ENCODE measurements around the gene MORN5. TPM values are rescaled to one million over a fixed set of nuclear protein-coding genes. Genes with fewer than 3 reads are reported as not detected.

MORN5 gene
- total RNA-seq, 1 experiment from 2014 or later = not detected

DNA sequence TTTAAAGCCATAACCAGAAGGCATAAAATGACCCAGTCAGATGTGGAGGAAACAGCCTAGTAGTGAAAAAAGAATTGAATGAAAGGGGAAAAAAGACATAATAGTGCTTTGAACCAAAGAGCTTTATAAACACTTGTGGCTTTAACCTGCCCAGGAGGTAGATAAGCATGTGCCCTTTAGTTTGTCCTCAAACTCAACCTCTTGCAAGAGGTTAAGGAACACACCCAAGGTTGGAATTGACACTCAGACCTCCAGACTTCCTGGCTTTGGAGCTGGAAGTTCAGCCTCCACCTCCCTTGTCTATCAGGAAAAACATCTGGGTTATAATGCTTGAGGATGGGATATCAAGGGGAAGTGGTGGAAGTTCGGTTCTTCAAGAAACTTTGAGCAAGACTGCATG lies 16.4 kb upstream of the MORN5 start:
- H3K4me3 ChIP-seq (ENCODE audit: low read depth in 2 of 2, low read length in 2 of 2) = no peak overlapping the region
- ChIA-PET CTCF (no interaction called here), POLR2A (no interaction called here)
- H3K9me3 ChIP-seq (ENCODE audit: control insufficient read depth, insufficient read depth, low read depth, low read length) = no peaks in the 10 kb centered on the region
- intact Hi-C loops (cut with micrococcal nuclease; ENCODE audit: unreplicated experiment) = no loop called here
- no peak overlapping the region for H3K27ac ChIP-seq (ENCODE audit: low read length)
- in situ Hi-C loops (cut with HindIII; ENCODE audit: low pct_unique_long_range_greater_than_20kb, low sequenced_read_pairs) = no loop called here
- H3K27me3 ChIP-seq (ENCODE audit: control insufficient read depth, insufficient read depth, low read length) = no peaks in the 10 kb centered on the region
- H3K36me3 ChIP-seq (ENCODE audit: control insufficient read depth, insufficient read depth, low read length) = peaks cover 6% of the 10 kb centered on the region
- no TSS peak for BruUV-seq (replicated peaks)
- H3K4me1 ChIP-seq (ENCODE audit: control insufficient read depth, insufficient read depth, low read length) = peaks cover 3% of the 10 kb centered on the region; the same call in 1 of the 2 replicates
- ATAC-seq = no peak
- no peak for DNase-seq (ENCODE audit: low read depth, low spot score)
- TF ChIP-seq TCF7L2 (IDR thresholded peaks at IDR 0.05; ENCODE audit: low read depth, low read length) = no peak
- TF ChIP-seq, protein P1, sequence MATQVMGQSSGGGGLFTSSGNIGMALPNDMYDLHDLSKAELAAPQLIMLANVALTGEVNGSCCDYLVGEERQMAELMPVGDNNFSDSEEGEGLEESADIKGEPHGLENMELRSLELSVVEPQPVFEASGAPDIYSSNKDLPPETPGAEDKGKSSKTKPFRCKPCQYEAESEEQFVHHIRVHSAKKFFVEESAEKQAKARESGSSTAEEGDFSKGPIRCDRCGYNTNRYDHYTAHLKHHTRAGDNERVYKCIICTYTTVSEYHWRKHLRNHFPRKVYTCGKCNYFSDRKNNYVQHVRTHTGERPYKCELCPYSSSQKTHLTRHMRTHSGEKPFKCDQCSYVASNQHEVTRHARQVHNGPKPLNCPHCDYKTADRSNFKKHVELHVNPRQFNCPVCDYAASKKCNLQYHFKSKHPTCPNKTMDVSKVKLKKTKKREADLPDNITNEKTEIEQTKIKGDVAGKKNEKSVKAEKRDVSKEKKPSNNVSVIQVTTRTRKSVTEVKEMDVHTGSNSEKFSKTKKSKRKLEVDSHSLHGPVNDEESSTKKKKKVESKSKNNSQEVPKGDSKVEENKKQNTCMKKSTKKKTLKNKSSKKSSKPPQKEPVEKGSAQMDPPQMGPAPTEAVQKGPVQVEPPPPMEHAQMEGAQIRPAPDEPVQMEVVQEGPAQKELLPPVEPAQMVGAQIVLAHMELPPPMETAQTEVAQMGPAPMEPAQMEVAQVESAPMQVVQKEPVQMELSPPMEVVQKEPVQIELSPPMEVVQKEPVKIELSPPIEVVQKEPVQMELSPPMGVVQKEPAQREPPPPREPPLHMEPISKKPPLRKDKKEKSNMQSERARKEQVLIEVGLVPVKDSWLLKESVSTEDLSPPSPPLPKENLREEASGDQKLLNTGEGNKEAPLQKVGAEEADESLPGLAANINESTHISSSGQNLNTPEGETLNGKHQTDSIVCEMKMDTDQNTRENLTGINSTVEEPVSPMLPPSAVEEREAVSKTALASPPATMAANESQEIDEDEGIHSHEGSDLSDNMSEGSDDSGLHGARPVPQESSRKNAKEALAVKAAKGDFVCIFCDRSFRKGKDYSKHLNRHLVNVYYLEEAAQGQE (IDR thresholded peaks at IDR 0.05; ENCODE audit: insufficient read depth in 1 of 2, low read depth in 2 of 2, low read length in 1 of 2) = no peak
- no peak for TF ChIP-seq POLR2AphosphoS5 (IDR thresholded peaks at IDR 0.05; ENCODE audit: low read depth, low read length)
- TF ChIP-seq SIN3A (IDR thresholded peaks at IDR 0.05; ENCODE audit: borderline replicate concordance, insufficient read depth, low read depth, low read length) = no peak
- TF ChIP-seq, protein P2, sequence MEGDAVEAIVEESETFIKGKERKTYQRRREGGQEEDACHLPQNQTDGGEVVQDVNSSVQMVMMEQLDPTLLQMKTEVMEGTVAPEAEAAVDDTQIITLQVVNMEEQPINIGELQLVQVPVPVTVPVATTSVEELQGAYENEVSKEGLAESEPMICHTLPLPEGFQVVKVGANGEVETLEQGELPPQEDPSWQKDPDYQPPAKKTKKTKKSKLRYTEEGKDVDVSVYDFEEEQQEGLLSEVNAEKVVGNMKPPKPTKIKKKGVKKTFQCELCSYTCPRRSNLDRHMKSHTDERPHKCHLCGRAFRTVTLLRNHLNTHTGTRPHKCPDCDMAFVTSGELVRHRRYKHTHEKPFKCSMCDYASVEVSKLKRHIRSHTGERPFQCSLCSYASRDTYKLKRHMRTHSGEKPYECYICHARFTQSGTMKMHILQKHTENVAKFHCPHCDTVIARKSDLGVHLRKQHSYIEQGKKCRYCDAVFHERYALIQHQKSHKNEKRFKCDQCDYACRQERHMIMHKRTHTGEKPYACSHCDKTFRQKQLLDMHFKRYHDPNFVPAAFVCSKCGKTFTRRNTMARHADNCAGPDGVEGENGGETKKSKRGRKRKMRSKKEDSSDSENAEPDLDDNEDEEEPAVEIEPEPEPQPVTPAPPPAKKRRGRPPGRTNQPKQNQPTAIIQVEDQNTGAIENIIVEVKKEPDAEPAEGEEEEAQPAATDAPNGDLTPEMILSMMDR (IDR thresholded peaks at IDR 0.05) = no peak

DNA sequence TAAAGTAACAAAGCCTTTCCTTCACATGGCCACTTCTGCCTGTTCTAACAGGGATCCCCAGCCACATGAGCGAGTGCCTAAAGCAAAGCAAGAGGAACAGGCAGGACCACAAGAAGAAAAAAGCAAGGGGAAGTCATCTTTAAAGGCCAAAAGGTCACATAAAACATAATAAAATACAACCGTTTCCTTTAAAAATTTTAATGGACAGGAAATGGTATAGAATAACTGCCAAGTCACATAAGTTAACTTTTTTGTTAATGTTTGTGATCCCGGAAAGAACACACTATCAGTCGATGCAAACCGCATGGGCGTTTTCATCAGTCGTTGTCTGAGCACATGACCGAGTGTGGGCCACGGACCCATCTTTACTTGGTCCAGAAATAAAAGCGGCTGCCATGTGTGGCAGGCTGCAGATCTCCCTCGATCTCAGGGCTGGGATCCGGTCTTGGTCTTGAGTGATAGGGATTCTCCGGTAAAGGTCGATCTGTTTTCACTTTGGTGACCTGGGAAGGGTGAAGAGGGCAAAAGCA lies 15.8 kb upstream of the MORN5 start:
- DNase-seq (ENCODE audit: low read depth, low spot score) (no peak), ATAC-seq (no peak)
- Histone ChIP-seq H3K4me3 (ENCODE audit: low read depth in 2 of 2, low read length in 2 of 2) (no peak overlapping the region), H3K27me3 (ENCODE audit: control insufficient read depth, insufficient read depth, low read length) (no peaks in the 10 kb centered on the region), H3K36me3 (ENCODE audit: control insufficient read depth, insufficient read depth, low read length) (peaks cover 9% of the 10 kb centered on the region), H3K9me3 (ENCODE audit: control insufficient read depth, insufficient read depth, low read depth, low read length) (no peaks in the 10 kb centered on the region), H3K27ac (ENCODE audit: low read length) (no peak overlapping the region), H3K4me1 (ENCODE audit: control insufficient read depth, insufficient read depth, low read length) (peaks cover 3% of the 10 kb centered on the region; the same call in 1 of the 2 replicates)
- POLR2A ChIA-PET = no interaction called here
- in situ Hi-C loops (cut with HindIII; ENCODE audit: low pct_unique_long_range_greater_than_20kb, low sequenced_read_pairs) = no loop called here
- BruUV-seq (replicated peaks) = no TSS peak
- TF ChIP-seq TCF7L2 (IDR thresholded peaks at IDR 0.05; ENCODE audit: low read depth, low read length) (no peak), POLR2AphosphoS5 (IDR thresholded peaks at IDR 0.05; ENCODE audit: low read depth, low read length) (no peak), SIN3A (IDR thresholded peaks at IDR 0.05; ENCODE audit: borderline replicate concordance, insufficient read depth, low read depth, low read length) (no peak)
- TF ChIP-seq, protein P1 (IDR thresholded peaks at IDR 0.05; ENCODE audit: insufficient read depth in 1 of 2, low read depth in 2 of 2, low read length in 1 of 2) = no peak
- TF ChIP-seq, protein P2 (IDR thresholded peaks at IDR 0.05) = no peak
- CTCF ChIA-PET = interaction anchor here (0.8 kb wide), 1 partner anchor 27 kb away, joined by 4 read pairs; no protein-coding TSS in a partner anchor
- intact Hi-C loops (cut with micrococcal nuclease; ENCODE audit: unreplicated experiment) = no loop called here

All from Panc1 (cell line).